ENCODE measurements around the gene NLRC5. TPM values are rescaled to one million over a fixed set of nuclear protein-coding genes. Genes with fewer than 3 reads are reported as not detected.
"Not testable (repeated sequence)": the region's sequence is repeated elsewhere in the genome, so short reads cannot be mapped to it uniquely, and the experiment has no call there.

Gene NLRC5
- total RNA-seq, 1 donor = 44.0 TPM

GRCh38 chr16:57062329-57062728 is 73.0 kb downstream of the NLRC5 start:
- peak; percentile 46 for DNase-seq (ENCODE audit: low read depth)
- H3K4me3 ChIP-seq (ENCODE audit: low read depth, low read length) = no peak overlapping the region
- TF ChIP-seq, protein P1, sequence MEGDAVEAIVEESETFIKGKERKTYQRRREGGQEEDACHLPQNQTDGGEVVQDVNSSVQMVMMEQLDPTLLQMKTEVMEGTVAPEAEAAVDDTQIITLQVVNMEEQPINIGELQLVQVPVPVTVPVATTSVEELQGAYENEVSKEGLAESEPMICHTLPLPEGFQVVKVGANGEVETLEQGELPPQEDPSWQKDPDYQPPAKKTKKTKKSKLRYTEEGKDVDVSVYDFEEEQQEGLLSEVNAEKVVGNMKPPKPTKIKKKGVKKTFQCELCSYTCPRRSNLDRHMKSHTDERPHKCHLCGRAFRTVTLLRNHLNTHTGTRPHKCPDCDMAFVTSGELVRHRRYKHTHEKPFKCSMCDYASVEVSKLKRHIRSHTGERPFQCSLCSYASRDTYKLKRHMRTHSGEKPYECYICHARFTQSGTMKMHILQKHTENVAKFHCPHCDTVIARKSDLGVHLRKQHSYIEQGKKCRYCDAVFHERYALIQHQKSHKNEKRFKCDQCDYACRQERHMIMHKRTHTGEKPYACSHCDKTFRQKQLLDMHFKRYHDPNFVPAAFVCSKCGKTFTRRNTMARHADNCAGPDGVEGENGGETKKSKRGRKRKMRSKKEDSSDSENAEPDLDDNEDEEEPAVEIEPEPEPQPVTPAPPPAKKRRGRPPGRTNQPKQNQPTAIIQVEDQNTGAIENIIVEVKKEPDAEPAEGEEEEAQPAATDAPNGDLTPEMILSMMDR (IDR thresholded peaks at IDR 0.05; ENCODE audit: insufficient read depth, low read depth, low read length) = no peak

DNA sequence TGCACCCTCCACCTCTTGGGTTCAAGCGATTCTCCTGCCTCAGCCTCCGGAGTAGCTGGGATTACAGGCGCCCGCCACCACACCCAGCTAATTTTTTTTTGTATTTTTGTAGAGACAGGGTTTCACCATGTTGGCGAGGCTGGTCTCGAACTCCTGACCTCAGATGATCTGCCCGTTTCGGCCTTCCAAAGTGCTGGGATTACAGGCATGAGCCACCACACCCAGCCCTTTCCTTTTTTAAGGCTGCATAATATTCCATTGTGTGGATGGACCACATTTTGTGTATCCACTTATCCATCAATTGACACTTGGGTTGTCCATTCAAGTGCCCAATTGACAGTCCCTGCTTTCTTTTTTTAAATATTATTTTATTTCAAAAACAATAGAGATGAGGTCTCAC is 73.8 kb downstream of the NLRC5 start:
- H3K4me3 ChIP-seq (ENCODE audit: low read depth, low read length); DNase-seq (ENCODE audit: low read depth): not testable (repeated sequence)

DNA sequence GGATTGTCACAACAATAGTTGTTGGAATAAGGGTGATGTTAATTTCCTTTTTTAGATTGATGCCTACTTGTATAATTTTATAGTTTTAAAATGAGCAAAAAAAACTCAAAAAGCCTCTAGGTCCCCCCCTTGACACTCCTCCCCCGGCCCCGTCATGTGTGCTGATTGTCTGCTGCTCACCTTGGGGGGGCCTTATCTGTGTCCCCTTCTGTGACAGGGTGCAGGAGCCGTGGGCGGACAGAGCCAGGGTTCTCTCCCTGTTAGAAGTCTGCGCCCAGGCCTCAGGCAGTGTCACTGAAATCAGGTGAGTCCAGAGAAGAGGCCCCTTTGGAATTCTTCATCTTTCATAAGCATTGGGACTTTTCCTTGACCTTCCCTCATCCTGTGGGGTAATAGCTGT is 75.6 kb downstream of the NLRC5 start:
- TF ChIP-seq, protein P1 (IDR thresholded peaks at IDR 0.05; ENCODE audit: insufficient read depth, low read depth, low read length) = no peak
- no peak overlapping the region for H3K4me3 ChIP-seq (ENCODE audit: low read depth, low read length)
- DNase-seq (ENCODE audit: low read depth) = no peak

GRCh38 chr16:57066625-57067024 is 77.3 kb downstream of the NLRC5 start:
- no peak for DNase-seq (ENCODE audit: low read depth)
- H3K4me3 ChIP-seq (ENCODE audit: low read depth, low read length) = no peak overlapping the region
- TF ChIP-seq, protein P1 (IDR thresholded peaks at IDR 0.05; ENCODE audit: insufficient read depth, low read depth, low read length) = no peak

GRCh38 chr16:57067347-57067746 is 78.0 kb downstream of the NLRC5 start:
- TF ChIP-seq, protein P1 (IDR thresholded peaks at IDR 0.05; ENCODE audit: insufficient read depth, low read depth, low read length) = no peak
- H3K4me3 ChIP-seq (ENCODE audit: low read depth, low read length) = no peak overlapping the region
- DNase-seq (ENCODE audit: low read depth) = no peak

GRCh38 chr16:57069053-57069452 is 79.7 kb downstream of the NLRC5 start:
- no peak overlapping the region for H3K4me3 ChIP-seq (ENCODE audit: low read depth, low read length)
- DNase-seq (ENCODE audit: low read depth) = no peak
- TF ChIP-seq, protein P1 (IDR thresholded peaks at IDR 0.05; ENCODE audit: insufficient read depth, low read depth, low read length) = no peak

- TF ChIP-seq, protein P1 (IDR thresholded peaks at IDR 0.05; ENCODE audit: insufficient read depth, low read depth, low read length) = no peak
- DNase-seq (ENCODE audit: low read depth) = no peak
- no peak overlapping the region for H3K4me3 ChIP-seq (ENCODE audit: low read depth, low read length)
Observed at GRCh38 chr16:57069635-57070370, 80.4 kb downstream of the NLRC5 start.
